A673 (cell line): ENCODE results near the gene ANAPC2.

Source experiments
- EZH2 ChIP-seq: fragments of 200-600 bp; sonication (generic); IDR thresholded peaks from 2 replicates; pipeline ENCODE4 v1.6.1; 2017; ENCODE audit warnings: borderline replicate concordance, low read depth, mild to moderate bottlenecking, mixed read lengths, antibody characterized with exemption, low read length; ENCODE audit not compliant: poor library complexity, severe bottlenecking
- TF ChIP-seq, protein P1 (sequence below): fragments of 300-800, 200-600 bp; sonication (generic); conservative IDR thresholded peaks from 2 replicates; pipeline ENCODE4 v1.5.1; 2017; ENCODE audit warnings: low read depth, mild to moderate bottlenecking, antibody characterized with exemption, low read length, moderate library complexity, mixed read lengths

DNA sequence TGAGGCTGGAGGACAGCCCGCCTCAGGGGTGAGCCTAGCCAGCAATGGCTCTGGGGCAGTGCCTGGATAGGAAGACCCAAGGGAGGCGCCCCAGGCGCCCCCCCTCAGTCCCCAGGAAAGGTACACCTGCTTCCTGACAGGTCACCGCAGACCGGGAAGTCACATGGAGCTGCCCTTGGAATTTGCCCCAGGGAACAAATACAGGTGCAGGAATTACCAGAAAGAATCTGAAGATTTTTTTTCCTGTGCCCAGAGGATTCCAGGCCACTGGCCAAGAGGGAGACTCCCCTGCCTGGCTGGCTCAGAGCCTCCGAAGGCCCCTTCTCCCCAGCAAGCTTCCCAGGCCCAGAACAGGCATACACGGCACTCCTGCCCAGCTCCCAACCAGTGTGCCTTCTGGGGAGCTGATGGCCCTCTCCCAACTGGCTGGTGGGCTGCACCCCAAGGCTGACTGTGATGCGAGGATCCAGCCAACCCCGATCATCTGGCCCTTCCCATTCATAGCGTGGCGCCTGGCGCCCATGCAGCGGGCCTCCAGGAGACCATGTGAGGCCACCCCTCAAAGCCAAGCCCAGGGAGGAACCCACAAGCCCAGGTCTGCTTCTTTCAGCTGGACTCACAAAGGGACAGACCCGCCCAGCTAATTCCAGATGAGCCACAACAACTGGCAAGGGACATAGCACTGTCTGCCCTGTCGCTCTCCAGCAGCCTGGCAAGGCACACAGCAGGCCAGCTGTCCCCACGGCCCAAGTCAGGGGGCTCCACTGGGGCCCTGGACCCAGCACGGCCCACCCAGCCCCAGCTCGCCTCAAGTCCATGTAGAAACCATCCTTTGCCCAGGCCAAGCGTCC, 9.9 kb upstream of the ANAPC2 start:
- TF ChIP-seq, protein P1, sequence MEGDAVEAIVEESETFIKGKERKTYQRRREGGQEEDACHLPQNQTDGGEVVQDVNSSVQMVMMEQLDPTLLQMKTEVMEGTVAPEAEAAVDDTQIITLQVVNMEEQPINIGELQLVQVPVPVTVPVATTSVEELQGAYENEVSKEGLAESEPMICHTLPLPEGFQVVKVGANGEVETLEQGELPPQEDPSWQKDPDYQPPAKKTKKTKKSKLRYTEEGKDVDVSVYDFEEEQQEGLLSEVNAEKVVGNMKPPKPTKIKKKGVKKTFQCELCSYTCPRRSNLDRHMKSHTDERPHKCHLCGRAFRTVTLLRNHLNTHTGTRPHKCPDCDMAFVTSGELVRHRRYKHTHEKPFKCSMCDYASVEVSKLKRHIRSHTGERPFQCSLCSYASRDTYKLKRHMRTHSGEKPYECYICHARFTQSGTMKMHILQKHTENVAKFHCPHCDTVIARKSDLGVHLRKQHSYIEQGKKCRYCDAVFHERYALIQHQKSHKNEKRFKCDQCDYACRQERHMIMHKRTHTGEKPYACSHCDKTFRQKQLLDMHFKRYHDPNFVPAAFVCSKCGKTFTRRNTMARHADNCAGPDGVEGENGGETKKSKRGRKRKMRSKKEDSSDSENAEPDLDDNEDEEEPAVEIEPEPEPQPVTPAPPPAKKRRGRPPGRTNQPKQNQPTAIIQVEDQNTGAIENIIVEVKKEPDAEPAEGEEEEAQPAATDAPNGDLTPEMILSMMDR: no peak
- TF ChIP-seq EZH2: no peak
